ENCODE data around the gene ANKFN1. TPM values are rescaled to one million over a fixed set of nuclear protein-coding genes. Genes with fewer than 3 reads are reported as not detected.

ANKFN1 gene
- total and polyA plus RNA-seq, 2 of the 13 experiments (the other 11 are each of a cell fraction or from before 2014, with no cell fraction given) = not detected

DNA sequence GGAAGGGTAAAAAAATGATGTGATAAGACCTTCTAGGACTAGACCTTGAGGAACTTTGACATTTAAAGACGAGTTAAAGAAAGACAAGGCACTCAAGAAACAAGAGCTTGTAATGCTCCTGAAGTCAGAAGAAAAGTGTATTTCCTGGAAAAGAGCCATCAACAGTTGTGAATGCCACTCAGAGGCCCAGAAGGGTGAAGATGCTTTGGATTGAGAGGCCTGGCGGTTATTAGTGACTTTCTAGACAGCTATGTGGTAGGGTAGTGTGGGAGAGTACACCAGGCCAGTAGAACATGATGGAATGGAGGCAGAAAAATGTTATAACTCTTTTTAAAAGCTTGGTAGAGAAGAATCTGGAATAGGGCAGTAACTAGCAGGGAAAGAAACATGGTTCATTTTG is 34.1 kb upstream of the ANKFN1 start:
- H3K36me3 ChIP-seq (replicated peaks in 1 of 2; ENCODE audit: control insufficient read depth in 1 of 2, insufficient read depth in 2 of 2, low read length in 2 of 2) = no peaks in the 10 kb centered on the region
- no peaks in the 10 kb centered on the region for H3K79me2 ChIP-seq (ENCODE audit: insufficient read depth, low read length)
- BruUV-seq (replicated peaks) = no TSS peak
- intact Hi-C loops (cut with micrococcal nuclease; ENCODE audit: unreplicated experiment) (no loop called here), in situ Hi-C loops (cut with HindIII; ENCODE audit: extremely low pct_ligation_motif_present, low pct_unique_long_range_greater_than_20kb) (no loop called here)
- no peaks in the 10 kb centered on the region for H3K27me3 ChIP-seq (ENCODE audit: control insufficient read depth in 1 of 2, insufficient read depth in 2 of 2, low read length in 2 of 2)
- no peaks in the 10 kb centered on the region for H3K4me1 ChIP-seq (ENCODE audit: insufficient read depth, low read length)
- POLR2A ChIA-PET = no interaction called here
- H3K4me3 ChIP-seq (replicated peaks in 1 of 3; ENCODE audit: insufficient read depth in 1 of 3, low read depth in 2 of 3, low read length in 3 of 3) = no peak overlapping the region
- ATAC-seq (no peak), DNase-seq (ENCODE audit: low spot score) (no peak), FAIRE-seq (no peak)
- CTCF ChIA-PET (ENCODE audit: low intra/inter-chr PET ratio, low total read pairs) = no interaction called here
- H3K9ac ChIP-seq (ENCODE audit: insufficient read depth, low read depth, low read length) = no peak overlapping the region
- 0% methylated on average over 2 of the region's 2 CpGs for WGBS (ENCODE audit: low lambda C conversion rate)
- H3K27ac ChIP-seq (ENCODE audit: extremely low read length, insufficient read depth, low read length) = no peak overlapping the region
- H4K20me1 ChIP-seq (ENCODE audit: insufficient read depth, low read length) = no peaks in the 10 kb centered on the region
- H3K4me2 ChIP-seq (ENCODE audit: low read depth, low read length) = no peak overlapping the region
- no peak overlapping the region for H2AFZ ChIP-seq (ENCODE audit: low read length)
- H3K9me3 ChIP-seq (ENCODE audit: low read length) = no peaks in the 10 kb centered on the region
- TF ChIP-seq, protein P1, sequence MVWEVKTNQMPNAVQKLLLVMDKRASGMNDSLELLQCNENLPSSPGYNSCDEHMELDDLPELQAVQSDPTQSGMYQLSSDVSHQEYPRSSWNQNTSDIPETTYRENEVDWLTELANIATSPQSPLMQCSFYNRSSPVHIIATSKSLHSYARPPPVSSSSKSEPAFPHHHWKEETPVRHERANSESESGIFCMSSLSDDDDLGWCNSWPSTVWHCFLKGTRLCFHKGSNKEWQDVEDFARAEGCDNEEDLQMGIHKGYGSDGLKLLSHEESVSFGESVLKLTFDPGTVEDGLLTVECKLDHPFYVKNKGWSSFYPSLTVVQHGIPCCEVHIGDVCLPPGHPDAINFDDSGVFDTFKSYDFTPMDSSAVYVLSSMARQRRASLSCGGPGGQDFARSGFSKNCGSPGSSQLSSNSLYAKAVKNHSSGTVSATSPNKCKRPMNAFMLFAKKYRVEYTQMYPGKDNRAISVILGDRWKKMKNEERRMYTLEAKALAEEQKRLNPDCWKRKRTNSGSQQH (CRISPR knock-in tag; IDR thresholded peaks at IDR 0.05; ENCODE audit: low read depth) = no peak
- TF ChIP-seq JDP2 (CRISPR knock-in tag; IDR thresholded peaks at IDR 0.05; ENCODE audit: borderline replicate concordance) = no peak
- no peak for TF ChIP-seq ZBTB38 (CRISPR knock-in tag; IDR thresholded peaks at IDR 0.05)
- TF ChIP-seq NR2F1 (CRISPR knock-in tag; IDR thresholded peaks at IDR 0.05) = no peak
- TF ChIP-seq SSRP1 (CRISPR knock-in tag; IDR thresholded peaks at IDR 0.05) = no peak
- no peak for TF ChIP-seq ZMAT3 (CRISPR knock-in tag; conservative IDR thresholded peaks at IDR 0.05)
- no peak for TF ChIP-seq XRCC5 (optimal IDR thresholded peaks at IDR 0.05; ENCODE audit: low read length)
- TF ChIP-seq, protein P2, sequence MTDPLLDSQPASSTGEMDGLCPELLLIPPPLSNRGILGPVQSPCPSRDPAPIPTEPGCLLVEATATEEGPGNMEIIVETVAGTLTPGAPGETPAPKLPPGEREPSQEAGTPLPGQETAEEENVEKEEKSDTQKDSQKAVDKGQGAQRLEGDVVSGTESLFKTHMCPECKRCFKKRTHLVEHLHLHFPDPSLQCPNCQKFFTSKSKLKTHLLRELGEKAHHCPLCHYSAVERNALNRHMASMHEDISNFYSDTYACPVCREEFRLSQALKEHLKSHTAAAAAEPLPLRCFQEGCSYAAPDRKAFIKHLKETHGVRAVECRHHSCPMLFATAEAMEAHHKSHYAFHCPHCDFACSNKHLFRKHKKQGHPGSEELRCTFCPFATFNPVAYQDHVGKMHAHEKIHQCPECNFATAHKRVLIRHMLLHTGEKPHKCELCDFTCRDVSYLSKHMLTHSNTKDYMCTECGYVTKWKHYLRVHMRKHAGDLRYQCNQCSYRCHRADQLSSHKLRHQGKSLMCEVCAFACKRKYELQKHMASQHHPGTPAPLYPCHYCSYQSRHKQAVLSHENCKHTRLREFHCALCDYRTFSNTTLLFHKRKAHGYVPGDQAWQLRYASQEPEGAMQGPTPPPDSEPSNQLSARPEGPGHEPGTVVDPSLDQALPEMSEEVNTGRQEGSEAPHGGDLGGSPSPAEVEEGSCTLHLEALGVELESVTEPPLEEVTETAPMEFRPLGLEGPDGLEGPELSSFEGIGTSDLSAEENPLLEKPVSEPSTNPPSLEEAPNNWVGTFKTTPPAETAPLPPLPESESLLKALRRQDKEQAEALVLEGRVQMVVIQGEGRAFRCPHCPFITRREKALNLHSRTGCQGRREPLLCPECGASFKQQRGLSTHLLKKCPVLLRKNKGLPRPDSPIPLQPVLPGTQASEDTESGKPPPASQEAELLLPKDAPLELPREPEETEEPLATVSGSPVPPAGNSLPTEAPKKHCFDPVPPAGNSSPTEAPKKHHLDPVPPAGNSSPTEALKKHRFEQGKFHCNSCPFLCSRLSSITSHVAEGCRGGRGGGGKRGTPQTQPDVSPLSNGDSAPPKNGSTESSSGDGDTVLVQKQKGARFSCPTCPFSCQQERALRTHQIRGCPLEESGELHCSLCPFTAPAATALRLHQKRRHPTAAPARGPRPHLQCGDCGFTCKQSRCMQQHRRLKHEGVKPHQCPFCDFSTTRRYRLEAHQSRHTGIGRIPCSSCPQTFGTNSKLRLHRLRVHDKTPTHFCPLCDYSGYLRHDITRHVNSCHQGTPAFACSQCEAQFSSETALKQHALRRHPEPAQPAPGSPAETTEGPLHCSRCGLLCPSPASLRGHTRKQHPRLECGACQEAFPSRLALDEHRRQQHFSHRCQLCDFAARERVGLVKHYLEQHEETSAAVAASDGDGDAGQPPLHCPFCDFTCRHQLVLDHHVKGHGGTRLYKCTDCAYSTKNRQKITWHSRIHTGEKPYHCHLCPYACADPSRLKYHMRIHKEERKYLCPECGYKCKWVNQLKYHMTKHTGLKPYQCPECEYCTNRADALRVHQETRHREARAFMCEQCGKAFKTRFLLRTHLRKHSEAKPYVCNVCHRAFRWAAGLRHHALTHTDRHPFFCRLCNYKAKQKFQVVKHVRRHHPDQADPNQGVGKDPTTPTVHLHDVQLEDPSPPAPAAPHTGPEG (CRISPR knock-in tag; IDR thresholded peaks at IDR 0.05) = no peak
- TF ChIP-seq, protein P3, sequence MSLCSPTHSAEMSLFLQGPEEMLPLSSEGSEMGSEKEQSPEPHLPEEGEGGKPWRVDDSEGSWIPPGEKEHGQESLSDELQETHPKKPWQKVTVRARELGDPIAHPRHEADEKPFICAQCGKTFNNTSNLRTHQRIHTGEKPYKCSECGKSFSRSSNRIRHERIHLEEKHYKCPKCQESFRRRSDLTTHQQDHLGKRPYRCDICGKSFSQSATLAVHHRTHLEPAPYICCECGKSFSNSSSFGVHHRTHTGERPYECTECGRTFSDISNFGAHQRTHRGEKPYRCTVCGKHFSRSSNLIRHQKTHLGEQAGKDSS (CRISPR knock-in tag; IDR thresholded peaks at IDR 0.05; ENCODE audit: borderline replicate concordance, low read depth) = no peak
- no peak for TF ChIP-seq HOXA5 (CRISPR knock-in tag; IDR thresholded peaks at IDR 0.05)
- no peak for TF ChIP-seq GATAD1 (CRISPR knock-in tag; IDR thresholded peaks at IDR 0.05)
- no peak for TF ChIP-seq ZNF569 (CRISPR knock-in tag; IDR thresholded peaks at IDR 0.05; ENCODE audit: borderline replicate concordance)
- TF ChIP-seq, protein P4, sequence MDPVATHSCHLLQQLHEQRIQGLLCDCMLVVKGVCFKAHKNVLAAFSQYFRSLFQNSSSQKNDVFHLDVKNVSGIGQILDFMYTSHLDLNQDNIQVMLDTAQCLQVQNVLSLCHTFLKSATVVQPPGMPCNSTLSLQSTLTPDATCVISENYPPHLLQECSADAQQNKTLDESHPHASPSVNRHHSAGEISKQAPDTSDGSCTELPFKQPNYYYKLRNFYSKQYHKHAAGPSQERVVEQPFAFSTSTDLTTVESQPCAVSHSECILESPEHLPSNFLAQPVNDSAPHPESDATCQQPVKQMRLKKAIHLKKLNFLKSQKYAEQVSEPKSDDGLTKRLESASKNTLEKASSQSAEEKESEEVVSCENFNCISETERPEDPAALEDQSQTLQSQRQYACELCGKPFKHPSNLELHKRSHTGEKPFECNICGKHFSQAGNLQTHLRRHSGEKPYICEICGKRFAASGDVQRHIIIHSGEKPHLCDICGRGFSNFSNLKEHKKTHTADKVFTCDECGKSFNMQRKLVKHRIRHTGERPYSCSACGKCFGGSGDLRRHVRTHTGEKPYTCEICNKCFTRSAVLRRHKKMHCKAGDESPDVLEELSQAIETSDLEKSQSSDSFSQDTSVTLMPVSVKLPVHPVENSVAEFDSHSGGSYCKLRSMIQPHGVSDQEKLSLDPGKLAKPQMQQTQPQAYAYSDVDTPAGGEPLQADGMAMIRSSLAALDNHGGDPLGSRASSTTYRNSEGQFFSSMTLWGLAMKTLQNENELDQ (CRISPR knock-in tag; IDR thresholded peaks at IDR 0.05; ENCODE audit: borderline replicate concordance) = no peak
- no peak for TF ChIP-seq SIN3A (IDR thresholded peaks at IDR 0.05; ENCODE audit: borderline replicate concordance, low read depth, low read length)

Measured in HepG2 (cell line).